SK-N-DZ (cell line): ENCODE data around the gene SUPT5H. TPM values are rescaled to one million over a fixed set of nuclear protein-coding genes. Genes with fewer than 3 reads are reported as not detected.

Source experiments
- DNase-seq: peaks from one replicate; pipeline ENCODE4 v3.0.0-alpha.2; 2015; ENCODE audit warnings: low spot score
- polyA plus RNA-seq, 2 experiments: library from polyadenylated mRNA; depleted of rRNA; stranded (reverse); fragments of >200 nt; gene quantifications; 2 replicates each; pipeline ENCODE4 v1.2.3, GENCODE V29; 2014

The SUPT5H gene
- 49.9 and 56.0 TPM in 2 replicates for polyA plus RNA-seq (2014; cell fraction: cytosol; rRNA removed)
- 101 and 105 TPM in 2 replicates for polyA plus RNA-seq (2014; cell fraction: nucleus; rRNA removed)

DNA sequence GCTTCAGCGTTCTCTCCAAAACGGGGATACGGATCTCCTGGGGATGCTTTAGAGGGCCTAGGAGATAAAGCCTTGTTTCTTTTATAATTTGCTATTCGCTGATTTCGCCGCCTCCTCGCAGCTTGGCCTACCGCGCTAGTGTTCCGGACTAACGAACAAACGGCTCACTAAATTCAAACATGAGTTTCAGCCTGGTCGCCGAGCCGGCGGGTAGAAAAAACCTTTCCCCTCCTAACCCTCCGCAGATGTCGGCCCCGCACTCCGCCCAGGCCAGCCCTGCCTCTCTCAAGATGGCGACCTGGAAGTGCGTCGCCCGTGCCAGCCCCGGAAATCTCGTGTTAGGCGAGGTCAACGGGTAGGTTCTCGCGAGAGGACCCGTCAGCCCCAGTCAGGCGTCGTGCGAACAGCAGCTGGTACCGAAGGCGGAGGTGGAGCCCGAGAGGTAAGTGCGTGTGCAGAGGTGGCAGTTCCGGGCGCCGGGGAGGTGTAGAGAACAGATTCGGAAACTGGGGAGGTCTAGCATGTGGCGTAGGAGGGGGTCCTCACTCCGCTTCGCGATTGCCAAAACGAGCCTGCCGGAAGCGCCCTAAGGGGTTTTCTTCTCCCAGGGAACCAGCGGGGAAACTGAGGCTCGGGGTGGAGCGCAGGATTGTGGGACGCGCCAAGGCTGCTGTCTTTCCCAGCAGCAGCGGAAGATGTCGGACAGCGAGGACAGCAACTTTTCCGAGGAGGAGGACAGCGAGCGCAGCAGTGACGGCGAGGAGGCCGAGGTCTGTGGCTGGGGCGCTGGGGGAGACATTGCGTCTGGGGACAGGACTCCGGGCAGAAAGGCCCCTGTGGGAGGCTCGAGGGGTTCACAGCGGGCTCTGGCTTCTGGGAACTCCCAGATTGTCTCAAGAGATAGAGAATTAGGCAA is at the start of gene SUPT5H:
TSS of gene SUPT5H (plus strand) at position 387 of the 916 bp plus-strand sequence. CDS start at position 696, 309 bp downstream.
- peak; percentile 96 for DNase-seq

DNA sequence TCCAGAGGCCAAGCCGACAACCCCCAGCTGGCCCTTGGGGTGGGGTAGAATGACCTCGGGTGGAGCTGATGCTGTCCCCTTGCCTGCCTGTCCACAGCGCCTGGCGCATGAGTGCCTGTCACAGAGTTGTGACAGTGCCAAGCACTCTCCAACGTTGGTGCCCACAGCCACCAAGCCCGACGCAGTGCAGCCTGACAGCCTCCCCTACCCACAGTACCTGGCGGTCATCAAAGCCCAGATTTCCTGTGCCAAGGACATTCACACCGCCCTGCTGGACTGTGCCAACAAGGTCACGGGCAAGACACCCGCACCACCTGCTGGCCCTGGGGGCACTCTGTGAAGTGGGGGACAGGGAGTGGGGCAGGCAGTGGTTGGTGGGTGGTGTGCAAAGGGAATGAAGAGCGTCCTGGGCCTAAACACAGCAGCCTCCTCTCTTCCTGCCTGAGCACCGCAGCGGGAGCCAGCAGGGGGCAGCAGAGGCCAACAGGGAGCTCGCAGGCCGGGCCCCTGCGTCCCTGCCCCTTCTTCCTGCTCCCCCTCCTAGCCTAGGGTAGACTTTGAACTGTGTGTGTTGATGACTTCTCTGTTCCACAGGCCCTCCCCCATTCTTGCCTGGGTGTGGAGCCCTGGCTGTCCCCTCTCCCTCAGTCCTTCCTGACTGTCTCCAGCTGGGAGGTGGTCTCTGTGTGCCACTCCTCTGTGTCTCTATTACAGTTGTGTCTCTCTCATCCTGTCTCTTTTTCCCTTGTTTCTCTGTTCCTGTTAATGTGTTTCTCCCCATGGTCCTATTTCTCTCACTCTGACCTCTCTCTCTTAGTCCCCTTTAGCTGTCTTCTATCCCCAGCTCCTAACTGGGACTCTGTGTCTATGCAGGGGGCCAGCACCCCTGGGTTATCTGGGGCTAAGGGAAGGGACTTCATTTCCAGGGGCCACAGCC is 47.8 kb upstream of the SUPT5H start:
- DNase-seq = peak; percentile 61

DNA sequence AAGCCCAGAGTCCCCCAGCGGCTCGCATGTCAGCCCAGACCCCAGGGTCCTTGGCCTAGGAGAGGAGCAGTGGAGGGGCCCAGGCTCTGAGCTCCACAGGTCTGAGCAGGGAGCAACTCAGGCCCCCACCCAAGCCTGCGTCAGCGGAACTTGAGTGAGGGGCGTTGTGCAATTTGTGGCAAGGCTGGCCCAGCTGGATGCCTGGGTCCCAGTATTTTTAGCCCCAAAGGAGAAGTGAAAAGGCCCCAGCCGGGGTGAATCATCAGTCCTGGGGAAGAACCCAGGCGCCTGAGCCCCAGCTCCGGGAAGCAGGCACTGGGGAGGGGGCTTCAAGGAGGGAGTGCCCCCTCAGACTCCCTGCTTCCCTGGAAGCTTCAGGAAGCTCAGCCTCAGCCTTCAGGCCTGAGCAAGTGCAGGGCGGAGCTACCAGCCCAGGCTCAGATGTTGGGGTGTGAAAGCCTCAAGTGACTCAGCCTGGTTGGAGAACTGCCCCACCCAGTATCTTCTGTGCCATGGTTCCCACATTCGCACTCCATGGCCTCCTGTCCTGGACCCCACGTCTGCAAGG is 47.0 kb upstream of the SUPT5H start:
- no peak for DNase-seq

- no peak for DNase-seq
These were observed 45.7 kb upstream of the SUPT5H start for GRCh38 chr19:39399668-39400050.

GRCh38 chr19:39400061-39400460 is 45.3 kb upstream of the SUPT5H start:
- DNase-seq = no peak

GRCh38 chr19:39401070-39401548 is 44.3 kb upstream of the SUPT5H start:
- no peak for DNase-seq

GRCh38 chr19:39401549-39402345 is 43.6 kb upstream of the SUPT5H start:
- DNase-seq = no peak

GRCh38 chr19:39402346-39403300 is 42.8 kb upstream of the SUPT5H start:
- peak; percentile 62 for DNase-seq

DNA sequence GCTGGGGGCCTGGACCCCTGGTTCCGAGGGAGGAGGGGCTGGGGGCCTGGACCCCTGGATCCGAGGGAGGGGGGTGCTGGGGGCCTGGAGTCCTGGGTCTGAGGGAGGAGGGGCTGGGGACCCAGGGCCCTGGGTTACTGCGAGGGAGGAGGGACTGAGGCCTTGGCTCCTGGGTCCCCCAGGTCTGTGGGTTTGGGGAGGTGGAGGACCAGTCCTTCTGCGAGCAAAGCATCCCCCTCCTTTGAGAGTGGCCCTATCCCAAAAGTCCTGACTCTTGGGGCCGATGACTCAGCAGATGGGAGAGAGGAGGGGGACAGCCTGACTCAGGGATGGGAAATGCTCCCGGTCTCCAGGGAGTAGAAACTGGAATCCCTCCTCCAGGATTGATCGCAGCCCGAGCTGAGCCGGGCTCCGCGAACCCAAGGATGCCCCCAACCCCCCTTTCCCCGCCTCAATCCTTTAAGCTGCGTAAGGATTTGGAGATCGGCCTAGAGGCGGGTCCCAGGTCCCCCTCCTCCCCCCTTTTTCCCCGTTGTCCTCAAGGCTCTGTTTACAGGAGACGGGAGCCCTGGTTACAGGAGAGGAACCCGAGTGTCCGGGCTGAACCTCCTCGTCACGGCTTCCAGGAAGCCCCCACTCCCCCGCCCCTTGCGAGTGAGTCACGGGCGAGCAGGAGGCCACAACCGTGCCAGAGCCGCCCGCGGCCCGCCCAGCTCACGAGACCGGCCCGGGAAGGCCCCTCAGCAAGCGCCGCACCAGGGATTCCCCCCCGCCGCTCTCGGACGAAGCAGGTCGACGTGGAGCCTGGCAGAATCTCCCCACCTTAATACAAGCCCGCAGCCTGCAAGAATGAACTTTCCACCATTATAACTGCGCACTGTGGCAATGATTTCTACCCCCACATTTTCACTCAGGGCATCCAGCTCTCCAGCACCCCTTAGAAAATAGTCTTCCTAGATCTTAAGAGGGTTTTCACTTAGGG is 41.8 kb upstream of the SUPT5H start:
- DNase-seq = peak; percentile 57

- no peak for DNase-seq
These were observed 40.0 kb upstream of the SUPT5H start for GRCh38 chr19:39405261-39405957.

- DNase-seq = no peak
These were observed 39.3 kb upstream of the SUPT5H start for GRCh38 chr19:39405958-39406655.

DNA sequence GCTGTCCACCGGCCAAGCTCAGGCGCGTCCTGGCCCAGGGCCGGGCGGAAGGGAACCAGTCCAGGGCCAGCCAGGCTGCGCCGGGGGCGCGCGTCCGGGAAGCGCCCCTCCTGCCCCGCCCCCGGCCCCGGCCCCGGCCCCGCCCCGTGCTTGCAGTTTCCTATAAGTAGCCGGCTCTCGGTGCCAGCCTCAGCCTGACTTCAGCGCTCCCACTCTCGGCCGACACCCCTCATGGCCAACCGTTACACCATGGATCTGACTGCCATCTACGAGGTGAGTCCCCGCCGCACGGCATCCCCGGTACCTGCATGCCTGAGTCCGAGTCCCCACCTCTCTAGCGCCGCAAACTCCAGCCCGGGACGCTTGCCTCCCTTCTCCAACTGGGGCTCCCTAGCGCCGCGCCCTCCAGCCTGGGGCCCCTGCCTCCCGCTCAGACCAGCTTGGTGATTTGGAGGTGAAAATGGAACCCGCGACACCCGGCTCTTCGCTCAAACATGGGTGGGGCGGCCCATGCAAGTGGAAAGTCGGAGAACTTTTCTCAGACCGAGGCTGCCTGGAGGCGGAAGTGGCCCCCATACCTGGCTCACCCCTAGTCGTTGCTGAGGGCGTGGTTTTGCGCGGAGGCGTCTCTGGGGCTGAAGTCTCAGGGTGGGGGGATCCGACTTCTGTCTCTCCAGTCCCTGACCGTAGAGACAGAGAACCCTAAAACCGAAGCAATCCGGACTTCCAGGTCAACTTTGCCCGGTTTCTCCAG is 38.5 kb upstream of the SUPT5H start, which contains the start of gene ZFP36:
TSS of gene ZFP36 (plus strand) at position 192 of the 754 bp plus-strand sequence. CDS start at position 250, 58 bp downstream.
- no peak for DNase-seq

DNA sequence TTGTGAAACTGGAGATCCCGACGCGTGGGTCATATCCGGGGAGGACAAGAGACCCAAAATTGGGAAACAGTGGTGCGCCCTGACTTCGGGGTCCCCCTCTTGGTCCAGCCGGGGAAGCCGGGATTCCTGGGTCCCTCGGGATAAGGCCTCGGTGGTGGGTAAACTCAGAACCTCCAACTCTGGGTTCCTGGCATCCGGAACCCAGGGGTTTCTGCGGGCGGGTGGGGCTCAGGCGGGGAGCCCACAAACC is 38.0 kb upstream of the SUPT5H start:
- no peak for DNase-seq

DNA sequence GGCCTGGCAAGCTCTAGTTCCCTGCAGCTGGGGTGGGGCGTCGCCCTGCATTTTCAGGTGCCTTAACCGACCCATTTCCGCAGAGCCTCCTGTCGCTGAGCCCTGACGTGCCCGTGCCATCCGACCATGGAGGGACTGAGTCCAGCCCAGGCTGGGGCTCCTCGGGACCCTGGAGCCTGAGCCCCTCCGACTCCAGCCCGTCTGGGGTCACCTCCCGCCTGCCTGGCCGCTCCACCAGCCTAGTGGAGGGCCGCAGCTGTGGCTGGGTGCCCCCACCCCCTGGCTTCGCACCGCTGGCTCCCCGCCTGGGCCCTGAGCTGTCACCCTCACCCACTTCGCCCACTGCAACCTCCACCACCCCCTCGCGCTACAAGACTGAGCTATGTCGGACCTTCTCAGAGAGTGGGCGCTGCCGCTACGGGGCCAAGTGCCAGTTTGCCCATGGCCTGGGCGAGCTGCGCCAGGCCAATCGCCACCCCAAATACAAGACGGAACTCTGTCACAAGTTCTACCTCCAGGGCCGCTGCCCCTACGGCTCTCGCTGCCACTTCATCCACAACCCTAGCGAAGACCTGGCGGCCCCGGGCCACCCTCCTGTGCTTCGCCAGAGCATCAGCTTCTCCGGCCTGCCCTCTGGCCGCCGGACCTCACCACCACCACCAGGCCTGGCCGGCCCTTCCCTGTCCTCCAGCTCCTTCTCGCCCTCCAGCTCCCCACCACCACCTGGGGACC is 37.6 kb upstream of the SUPT5H start:
- DNase-seq = no peak

GRCh38 chr19:39408392-39409207 is 36.8 kb upstream of the SUPT5H start:
- no peak for DNase-seq
